ENCODE measurements around the gene CALN1. TPM values are rescaled to one million over a fixed set of nuclear protein-coding genes. Genes with fewer than 3 reads are reported as not detected.
"Not testable (repeated sequence)": the region's sequence is repeated elsewhere in the genome, so short reads cannot be mapped to it uniquely, and the experiment has no call there.

The CALN1 gene
- total RNA-seq, 2 donors from 2014 or later = 0.52 to 1.6 TPM

DNA sequence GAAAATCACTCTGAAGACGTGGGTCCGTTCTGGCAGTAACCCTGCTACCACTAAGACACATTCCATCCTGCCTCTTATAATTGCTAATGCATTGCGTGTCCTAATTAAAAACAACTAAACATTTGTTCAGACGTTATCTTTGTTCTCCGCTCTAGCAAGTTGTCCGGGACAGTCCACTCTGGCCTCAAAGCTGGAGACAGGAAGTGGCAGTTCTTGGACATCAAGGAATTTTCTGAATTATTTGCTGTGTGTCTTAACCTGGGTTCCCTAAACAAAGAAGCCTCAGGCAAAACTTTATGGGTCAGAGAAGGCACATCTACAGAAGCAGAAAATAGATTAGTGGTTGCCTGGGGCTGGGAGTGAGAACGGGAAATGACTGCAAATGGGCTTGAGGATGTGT lies 199.1 kb downstream of the CALN1 start:
- Histone ChIP-seq H3K9me3 (no peaks in the 10 kb centered on the region), H3K27ac (no peak overlapping the region), H3K4me1 (no peaks in the 10 kb centered on the region), H3K27me3 (no peaks in the 10 kb centered on the region), H3K36me3 (replicated peaks in 1 of 2; ENCODE audit: insufficient read depth in 1 of 2, low read depth in 2 of 2) (no peaks in the 10 kb centered on the region), H3K4me3 (no peak overlapping the region)
- TF ChIP-seq, protein P1, sequence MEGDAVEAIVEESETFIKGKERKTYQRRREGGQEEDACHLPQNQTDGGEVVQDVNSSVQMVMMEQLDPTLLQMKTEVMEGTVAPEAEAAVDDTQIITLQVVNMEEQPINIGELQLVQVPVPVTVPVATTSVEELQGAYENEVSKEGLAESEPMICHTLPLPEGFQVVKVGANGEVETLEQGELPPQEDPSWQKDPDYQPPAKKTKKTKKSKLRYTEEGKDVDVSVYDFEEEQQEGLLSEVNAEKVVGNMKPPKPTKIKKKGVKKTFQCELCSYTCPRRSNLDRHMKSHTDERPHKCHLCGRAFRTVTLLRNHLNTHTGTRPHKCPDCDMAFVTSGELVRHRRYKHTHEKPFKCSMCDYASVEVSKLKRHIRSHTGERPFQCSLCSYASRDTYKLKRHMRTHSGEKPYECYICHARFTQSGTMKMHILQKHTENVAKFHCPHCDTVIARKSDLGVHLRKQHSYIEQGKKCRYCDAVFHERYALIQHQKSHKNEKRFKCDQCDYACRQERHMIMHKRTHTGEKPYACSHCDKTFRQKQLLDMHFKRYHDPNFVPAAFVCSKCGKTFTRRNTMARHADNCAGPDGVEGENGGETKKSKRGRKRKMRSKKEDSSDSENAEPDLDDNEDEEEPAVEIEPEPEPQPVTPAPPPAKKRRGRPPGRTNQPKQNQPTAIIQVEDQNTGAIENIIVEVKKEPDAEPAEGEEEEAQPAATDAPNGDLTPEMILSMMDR (IDR thresholded peaks at IDR 0.05) = no peak
- TF ChIP-seq POLR2A (IDR thresholded peaks at IDR 0.05) = no peak
- WGBS, 2 donors = 69 to 74% methylated on average over 7 of the region's 7 CpGs
- ATAC-seq (no peak), DNase-seq (no peak)
- intact Hi-C loops (cut with DNase I) = no loop called here

DNA sequence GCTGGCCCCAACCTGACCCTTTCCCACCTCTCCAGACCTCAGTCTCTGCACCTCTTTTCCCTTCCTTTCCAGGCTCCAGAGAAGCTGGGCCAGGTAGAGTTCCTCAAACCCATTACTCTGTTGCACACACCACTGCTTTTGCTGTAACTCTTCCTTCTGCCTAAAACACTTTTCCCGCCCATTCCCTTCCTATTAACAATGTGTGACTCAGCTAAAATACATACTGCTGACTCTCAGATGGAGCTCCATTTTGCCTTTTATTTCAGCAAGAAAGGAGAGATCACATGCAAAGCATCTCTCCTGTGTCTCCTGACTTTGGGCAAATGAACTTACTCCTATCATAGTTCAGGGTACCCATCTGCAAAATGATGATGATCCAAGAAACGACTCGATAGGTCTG lies 201.0 kb downstream of the CALN1 start:
- DNase-seq (no peak), ATAC-seq (no peak)
- H3K27me3 ChIP-seq = no peaks in the 10 kb centered on the region
- no peaks in the 10 kb centered on the region for H3K4me1 ChIP-seq
- H3K36me3 ChIP-seq (replicated peaks in 1 of 2; ENCODE audit: insufficient read depth in 1 of 2, low read depth in 2 of 2) = no peaks in the 10 kb centered on the region
- no peaks in the 10 kb centered on the region for H3K9me3 ChIP-seq
- 71 to 76% methylated on average over 3 of the region's 3 CpGs for WGBS, 2 donors
- TF ChIP-seq, protein P1 (IDR thresholded peaks at IDR 0.05) = no peak
- TF ChIP-seq POLR2A (IDR thresholded peaks at IDR 0.05) = no peak
- intact Hi-C loops (cut with DNase I) = no loop called here
- H3K27ac ChIP-seq = no peak overlapping the region
- no peak overlapping the region for H3K4me3 ChIP-seq

DNA sequence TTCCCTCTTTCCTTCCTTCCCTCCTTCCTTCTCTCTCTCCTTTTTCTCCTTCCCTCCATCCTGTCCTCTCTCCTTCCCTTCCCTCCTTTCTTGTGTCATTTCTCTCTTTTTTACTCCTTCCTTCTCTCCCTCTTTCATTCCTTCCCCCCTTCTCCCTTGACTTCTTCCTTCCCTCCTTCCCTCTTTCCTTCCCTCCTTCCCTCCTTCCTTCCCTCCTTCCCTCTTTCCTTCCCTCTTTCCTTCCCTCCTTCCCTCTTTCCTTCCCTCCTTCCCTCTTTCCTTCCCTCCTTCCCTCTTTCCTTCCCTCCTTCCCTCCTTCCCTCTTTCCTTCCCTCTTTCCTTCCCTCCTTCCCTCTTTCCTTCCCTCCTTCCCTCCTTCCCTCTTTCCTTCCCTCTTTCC lies 203.1 kb downstream of the CALN1 start:
- DNase-seq; intact Hi-C loops (cut with DNase I); ATAC-seq; H3K4me3 ChIP-seq; H3K36me3 ChIP-seq (replicated peaks in 1 of 2; ENCODE audit: insufficient read depth in 1 of 2, low read depth in 2 of 2); H3K4me1 ChIP-seq; H3K27ac ChIP-seq; H3K27me3 ChIP-seq; H3K9me3 ChIP-seq: not testable (repeated sequence)

GRCh38 chr7:72196176-72196575 lies 216.0 kb downstream of the CALN1 start:
- no peak overlapping the region for H3K27ac ChIP-seq
- DNase-seq (no peak), ATAC-seq (no peak)
- H3K27me3 ChIP-seq = no peaks in the 10 kb centered on the region
- H3K9me3 ChIP-seq = no peaks in the 10 kb centered on the region
- 80 to 91% methylated on average over 9 of the region's 9 CpGs for WGBS, 2 donors
- intact Hi-C loops (cut with DNase I) = no loop called here
- H3K4me3 ChIP-seq = no peak overlapping the region
- TF ChIP-seq, protein P1 (IDR thresholded peaks at IDR 0.05) = no peak
- no peak for TF ChIP-seq POLR2A (IDR thresholded peaks at IDR 0.05)
- H3K36me3 ChIP-seq (replicated peaks in 1 of 2; ENCODE audit: insufficient read depth in 1 of 2, low read depth in 2 of 2) = no peaks in the 10 kb centered on the region
- no peaks in the 10 kb centered on the region for H3K4me1 ChIP-seq

DNA sequence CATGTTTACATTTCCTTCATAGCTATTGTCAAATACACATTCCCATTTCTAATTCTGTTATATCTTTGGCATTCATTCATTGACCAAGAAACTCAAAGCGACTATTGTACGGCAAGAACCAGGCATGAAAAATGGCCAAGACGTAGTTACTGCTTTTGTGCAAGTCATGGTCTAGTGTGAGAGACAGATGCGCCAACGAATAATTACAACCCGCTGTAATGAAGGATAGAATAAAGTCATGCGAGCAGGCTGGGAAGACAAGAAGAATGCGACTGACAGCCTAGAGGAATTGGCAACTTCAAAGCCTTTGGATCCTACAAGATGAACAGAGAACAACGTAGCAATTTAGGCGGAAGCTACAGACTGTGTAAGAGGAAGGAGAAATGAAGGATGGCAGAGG lies 221.2 kb downstream of the CALN1 start:
- no peaks in the 10 kb centered on the region for H3K36me3 ChIP-seq (replicated peaks in 1 of 2; ENCODE audit: insufficient read depth in 1 of 2, low read depth in 2 of 2)
- no peak overlapping the region for H3K4me3 ChIP-seq
- intact Hi-C loops (cut with DNase I) = no loop called here
- no peaks in the 10 kb centered on the region for H3K27me3 ChIP-seq
- ATAC-seq = no peak
- no peaks in the 10 kb centered on the region for H3K4me1 ChIP-seq
- H3K27ac ChIP-seq = no peak overlapping the region
- TF ChIP-seq POLR2A (IDR thresholded peaks at IDR 0.05) = no peak
- TF ChIP-seq, protein P1 (IDR thresholded peaks at IDR 0.05) = no peak
- WGBS, 2 donors = 72 to 79% methylated on average over 10 of the region's 10 CpGs
- no peaks in the 10 kb centered on the region for H3K9me3 ChIP-seq
- no peak for DNase-seq
